GM12872 (cell line): Measurements from ENCODE around the gene FRAS1.

Experiments used
- CTCF ChIP-seq: IDR thresholded peaks from 3 replicates; pipeline ENCODE4 v1.5.1; 2011; ENCODE audit warnings: low read depth, mild to moderate bottlenecking, low read length, moderate library complexity; ENCODE audit not compliant: insufficient read depth

FRAS1 gene

GRCh38 chr4:78222575-78223186 is 165.6 kb downstream of the FRAS1 start:
- TF ChIP-seq CTCF: no peak

- TF ChIP-seq CTCF: no peak
These were observed 168.1 kb downstream of the FRAS1 start for GRCh38 chr4:78225236-78225635.

GRCh38 chr4:78226279-78226678 is 169.2 kb downstream of the FRAS1 start:
- TF ChIP-seq CTCF: no peak

- no peak for TF ChIP-seq CTCF
These were observed 170.4 kb downstream of the FRAS1 start for GRCh38 chr4:78227411-78228057.

- TF ChIP-seq CTCF: no peak
These were observed 178.7 kb downstream of the FRAS1 start for GRCh38 chr4:78235800-78236199.

GRCh38 chr4:78237360-78237759 is 180.2 kb downstream of the FRAS1 start:
- TF ChIP-seq CTCF: no peak

GRCh38 chr4:78242071-78242470 is 184.9 kb downstream of the FRAS1 start:
- TF ChIP-seq CTCF: no peak
